HG03139 (cell line): ENCODE results near the gene ILRUN.
"Not testable (repeated sequence)": the region's sequence is repeated elsewhere in the genome, so short reads cannot be mapped to it uniquely, and the experiment has no call there.

Source experiments
- ATAC-seq: cut with Tn5 transposase; IDR thresholded peaks from one replicate; pipeline ENCODE4 v1.9.1; 2021; ENCODE audit not compliant: unreplicated experiment

ILRUN gene

GRCh38 chr6:34665019-34665418, 31.5 kb downstream of the ILRUN start:
- ATAC-seq, result no peak

GRCh38 chr6:34664256-34664971, 32.2 kb downstream of the ILRUN start:
- no peak for ATAC-seq

GRCh38 chr6:34663831-34664255, 32.7 kb downstream of the ILRUN start:
- ATAC-seq, result no peak

- ATAC-seq, result no peak
Measured at GRCh38 chr6:34663371-34663770, 33.2 kb downstream of the ILRUN start.

- ATAC-seq, result no peak
Measured at GRCh38 chr6:34661357-34661756, 35.2 kb downstream of the ILRUN start.

- ATAC-seq, result no peak
Measured at GRCh38 chr6:34658605-34659265, 37.8 kb downstream of the ILRUN start.

GRCh38 chr6:34657979-34658480, 38.5 kb downstream of the ILRUN start:
- not testable (repeated sequence) for ATAC-seq

GRCh38 chr6:34657307-34657978, 39.1 kb downstream of the ILRUN start:
- ATAC-seq, result no peak

GRCh38 chr6:34657037-34657306, 39.6 kb downstream of the ILRUN start:
- ATAC-seq, result no peak

GRCh38 chr6:34656378-34657036, 40.1 kb downstream of the ILRUN start:
- peak; percentile 85 for ATAC-seq

- ATAC-seq, result not testable (repeated sequence)
Measured at GRCh38 chr6:34655876-34656377, 40.6 kb downstream of the ILRUN start.

GRCh38 chr6:34654061-34654710, 42.4 kb downstream of the ILRUN start:
- no peak for ATAC-seq

GRCh38 chr6:34652263-34652662, 44.3 kb downstream of the ILRUN start:
- no peak for ATAC-seq

GRCh38 chr6:34650823-34651222, 45.7 kb downstream of the ILRUN start:
- ATAC-seq, result no peak

GRCh38 chr6:34650232-34650631, 46.3 kb downstream of the ILRUN start:
- ATAC-seq, result not testable (repeated sequence)

GRCh38 chr6:34648806-34649205, 47.8 kb downstream of the ILRUN start:
- ATAC-seq, result no peak
